Measurements from ENCODE around the gene LSM7. TPM values are rescaled to one million over a fixed set of nuclear protein-coding genes. Genes with fewer than 3 reads are reported as not detected.

LSM7 gene
- total and polyA plus RNA-seq, 9 of the 15 experiments (the other 6 are each of a cell fraction or from before 2014, with no cell fraction given): 40.5 to 690 (median 265) TPM

DNA sequence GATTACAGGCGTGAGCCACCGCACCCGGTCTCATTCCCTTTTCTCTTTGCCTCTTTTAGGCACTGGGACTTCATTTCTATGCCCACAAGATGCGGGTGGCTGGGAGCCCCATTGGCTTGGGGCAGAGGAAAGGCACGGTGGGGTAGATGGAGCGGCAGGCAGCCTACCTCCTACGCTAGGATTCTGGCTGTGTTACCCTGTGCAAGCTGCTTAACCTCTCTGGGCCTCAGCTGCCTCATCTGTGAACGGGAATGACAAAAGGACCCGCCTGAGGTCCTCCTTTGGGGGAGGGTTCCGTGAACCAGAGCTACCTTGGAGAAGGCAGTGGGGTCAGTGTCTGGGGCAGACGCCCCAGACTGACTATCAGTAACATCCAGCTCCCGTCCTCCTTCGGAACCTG, 11.1 kb downstream of the LSM7 start:
- DNase-seq (ENCODE audit: extremely low read depth in 1 of 4, low spot score in 3 of 4): no peak
- intact Hi-C loops (cut with micrococcal nuclease): loop anchor here (5.0 kb wide), 1 partner anchor 40 kb away; no protein-coding TSS in a partner anchor
- H3K36me3 ChIP-seq (ENCODE audit: control insufficient read depth, insufficient read depth, low read length): peaks cover 8% of the 10 kb centered on the region; the same call in 1 of the 3 replicates
- no peak overlapping the region for H2AFZ ChIP-seq (ENCODE audit: low read depth, low read length)
- ATAC-seq: no peak
- 55% methylated on average over 13 of the region's 13 CpGs for WGBS (ENCODE audit: insufficient coverage, low coverage, missing lambda C conversion rate)
- peaks cover 3 to 39% of the 10 kb centered on the region in 2 experiments; a peak in 3 of 5 replicates for H3K4me1 ChIP-seq (replicated peaks in 1 of 2; ENCODE audit: control insufficient read depth in 2 of 2, insufficient read depth in 2 of 2, low read length in 2 of 2)
- H3K9me3 ChIP-seq (replicated peaks; ENCODE audit: control insufficient read depth, insufficient read depth, low read depth, low read length): peaks cover 12% of the 10 kb centered on the region
- ChIA-PET CTCF (ENCODE audit: low intra/inter-chr PET ratio) (no interaction called here), POLR2A (interaction anchor here (0.5 to 4.2 kb wide), 5 partner anchors 10 to 149 kb away, joined by 3 to 13 read pairs (median 4); partner anchors contain the start of genes AMH, LSM7 and SPPL2B)
- no peaks in the 10 kb centered on the region for H3K27me3 ChIP-seq (ENCODE audit: control insufficient read depth in 2 of 2, insufficient read depth in 2 of 2, low read length in 2 of 2)
- no peaks in the 10 kb centered on the region for H4K20me1 ChIP-seq (replicated peaks; ENCODE audit: control insufficient read depth, insufficient read depth, low read length)
- no peaks in the 10 kb centered on the region for H3K9me1 ChIP-seq (ENCODE audit: control insufficient read depth, insufficient read depth, low read length)
- peak overlapping the region in 1 of 2 experiments; percentile 55; a peak in 1 of 4 replicates for H3K9ac ChIP-seq (ENCODE audit: insufficient read depth in 1 of 2, low read depth in 2 of 2, low read length in 2 of 2)
- BruUV-seq (replicated peaks): no TSS peak
- no peak for FAIRE-seq
- H3K79me2 ChIP-seq (ENCODE audit: control insufficient read depth, insufficient read depth, low read length): no peaks in the 10 kb centered on the region
- H3K4me2 ChIP-seq (ENCODE audit: insufficient read depth, low read length): no peak overlapping the region
- no peak overlapping the region for H3K27ac ChIP-seq (ENCODE audit: extremely low read depth, low read depth, low read length)
- H3K4me3 ChIP-seq: no peak overlapping the region
- in situ Hi-C loops (cut with MboI): loop anchor here (5.0 to 10.0 kb wide), 2 partner anchors 82 to 160 kb away; partner anchors contain the start of genes PLEKHJ1 and SF3A2
- TF ChIP-seq ZNF551 (CRISPR knock-in tag; IDR thresholded peaks at IDR 0.05) (no peak), ZNF318 (IDR thresholded peaks at IDR 0.05; ENCODE audit: borderline replicate concordance in 1 of 2, low read depth in 1 of 2) (no peak), BCOR (IDR thresholded peaks at IDR 0.05) (peak; percentile 73), ETV1 (tag; conservative IDR thresholded peaks at IDR 0.05; ENCODE audit: low read depth) (no peak), TAF15 (IDR thresholded peaks at IDR 0.05; ENCODE audit: low read depth, low read length) (no peak), KDM1A (IDR thresholded peaks at IDR 0.05) (0 out of 4 replicates have a peak, but pooled peaks have one; percentile 12 to 37), E2F4 (CRISPR knock-in tag; IDR thresholded peaks at IDR 0.05; ENCODE audit: low read depth) (no peak), ZSCAN32 (CRISPR knock-in tag; IDR thresholded peaks at IDR 0.05) (no peak)
- TF ChIP-seq, protein P1, sequence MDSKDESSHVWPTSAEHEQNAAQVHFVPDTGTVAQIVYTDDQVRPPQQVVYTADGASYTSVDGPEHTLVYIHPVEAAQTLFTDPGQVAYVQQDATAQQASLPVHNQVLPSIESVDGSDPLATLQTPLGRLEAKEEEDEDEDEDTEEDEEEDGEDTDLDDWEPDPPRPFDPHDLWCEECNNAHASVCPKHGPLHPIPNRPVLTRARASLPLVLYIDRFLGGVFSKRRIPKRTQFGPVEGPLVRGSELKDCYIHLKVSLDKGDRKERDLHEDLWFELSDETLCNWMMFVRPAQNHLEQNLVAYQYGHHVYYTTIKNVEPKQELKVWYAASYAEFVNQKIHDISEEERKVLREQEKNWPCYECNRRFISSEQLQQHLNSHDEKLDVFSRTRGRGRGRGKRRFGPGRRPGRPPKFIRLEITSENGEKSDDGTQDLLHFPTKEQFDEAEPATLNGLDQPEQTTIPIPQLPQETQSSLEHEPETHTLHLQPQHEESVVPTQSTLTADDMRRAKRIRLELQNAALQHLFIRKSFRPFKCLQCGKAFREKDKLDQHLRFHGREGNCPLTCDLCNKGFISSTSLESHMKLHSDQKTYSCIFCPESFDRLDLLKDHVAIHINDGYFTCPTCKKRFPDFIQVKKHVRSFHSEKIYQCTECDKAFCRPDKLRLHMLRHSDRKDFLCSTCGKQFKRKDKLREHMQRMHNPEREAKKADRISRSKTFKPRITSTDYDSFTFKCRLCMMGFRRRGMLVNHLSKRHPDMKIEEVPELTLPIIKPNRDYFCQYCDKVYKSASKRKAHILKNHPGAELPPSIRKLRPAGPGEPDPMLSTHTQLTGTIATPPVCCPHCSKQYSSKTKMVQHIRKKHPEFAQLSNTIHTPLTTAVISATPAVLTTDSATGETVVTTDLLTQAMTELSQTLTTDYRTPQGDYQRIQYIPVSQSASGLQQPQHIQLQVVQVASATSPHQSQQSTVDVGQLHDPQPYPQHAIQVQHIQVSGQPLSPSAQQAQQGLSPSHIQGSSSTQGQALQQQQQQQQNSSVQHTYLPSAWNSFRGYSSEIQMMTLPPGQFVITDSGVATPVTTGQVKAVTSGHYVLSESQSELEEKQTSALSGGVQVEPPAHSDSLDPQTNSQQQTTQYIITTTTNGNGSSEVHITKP (IDR thresholded peaks at IDR 0.05; ENCODE audit: partially characterized antibody): no peak

Measured in K562 (cell line).